ENCODE measurements around the gene DCANP1. TPM values are rescaled to one million over a fixed set of nuclear protein-coding genes. Genes with fewer than 3 reads are reported as not detected.

The DCANP1 gene
- total RNA-seq, 1 donor: not detected

DNA sequence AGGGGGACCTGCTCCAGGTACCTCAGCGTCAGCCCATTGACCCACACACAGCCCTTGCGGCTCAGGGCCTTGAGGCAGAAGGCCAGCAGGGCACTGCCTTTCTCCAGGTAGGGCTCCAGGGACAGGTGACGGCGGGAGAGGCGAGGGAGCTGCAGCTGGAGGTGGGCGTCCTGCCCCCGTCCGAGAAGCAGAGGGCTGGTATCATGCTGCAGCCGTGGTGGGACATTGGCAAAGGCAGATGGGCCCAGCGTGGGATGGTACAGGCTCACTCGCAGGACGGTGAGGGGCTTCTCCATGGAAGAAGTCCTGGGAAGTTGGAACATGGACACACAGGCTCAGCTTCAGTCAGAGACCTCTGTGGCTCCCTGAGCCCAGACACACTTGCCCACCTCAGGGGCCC, 2.5 kb upstream of the DCANP1 start:
- DNase-seq (ENCODE audit: insufficient read length, low spot score, missing footprints): no peak
- TF ChIP-seq, protein P1, sequence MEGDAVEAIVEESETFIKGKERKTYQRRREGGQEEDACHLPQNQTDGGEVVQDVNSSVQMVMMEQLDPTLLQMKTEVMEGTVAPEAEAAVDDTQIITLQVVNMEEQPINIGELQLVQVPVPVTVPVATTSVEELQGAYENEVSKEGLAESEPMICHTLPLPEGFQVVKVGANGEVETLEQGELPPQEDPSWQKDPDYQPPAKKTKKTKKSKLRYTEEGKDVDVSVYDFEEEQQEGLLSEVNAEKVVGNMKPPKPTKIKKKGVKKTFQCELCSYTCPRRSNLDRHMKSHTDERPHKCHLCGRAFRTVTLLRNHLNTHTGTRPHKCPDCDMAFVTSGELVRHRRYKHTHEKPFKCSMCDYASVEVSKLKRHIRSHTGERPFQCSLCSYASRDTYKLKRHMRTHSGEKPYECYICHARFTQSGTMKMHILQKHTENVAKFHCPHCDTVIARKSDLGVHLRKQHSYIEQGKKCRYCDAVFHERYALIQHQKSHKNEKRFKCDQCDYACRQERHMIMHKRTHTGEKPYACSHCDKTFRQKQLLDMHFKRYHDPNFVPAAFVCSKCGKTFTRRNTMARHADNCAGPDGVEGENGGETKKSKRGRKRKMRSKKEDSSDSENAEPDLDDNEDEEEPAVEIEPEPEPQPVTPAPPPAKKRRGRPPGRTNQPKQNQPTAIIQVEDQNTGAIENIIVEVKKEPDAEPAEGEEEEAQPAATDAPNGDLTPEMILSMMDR (IDR thresholded peaks at IDR 0.05; ENCODE audit: extremely low read depth, low read depth, low read length): no peak

DNA sequence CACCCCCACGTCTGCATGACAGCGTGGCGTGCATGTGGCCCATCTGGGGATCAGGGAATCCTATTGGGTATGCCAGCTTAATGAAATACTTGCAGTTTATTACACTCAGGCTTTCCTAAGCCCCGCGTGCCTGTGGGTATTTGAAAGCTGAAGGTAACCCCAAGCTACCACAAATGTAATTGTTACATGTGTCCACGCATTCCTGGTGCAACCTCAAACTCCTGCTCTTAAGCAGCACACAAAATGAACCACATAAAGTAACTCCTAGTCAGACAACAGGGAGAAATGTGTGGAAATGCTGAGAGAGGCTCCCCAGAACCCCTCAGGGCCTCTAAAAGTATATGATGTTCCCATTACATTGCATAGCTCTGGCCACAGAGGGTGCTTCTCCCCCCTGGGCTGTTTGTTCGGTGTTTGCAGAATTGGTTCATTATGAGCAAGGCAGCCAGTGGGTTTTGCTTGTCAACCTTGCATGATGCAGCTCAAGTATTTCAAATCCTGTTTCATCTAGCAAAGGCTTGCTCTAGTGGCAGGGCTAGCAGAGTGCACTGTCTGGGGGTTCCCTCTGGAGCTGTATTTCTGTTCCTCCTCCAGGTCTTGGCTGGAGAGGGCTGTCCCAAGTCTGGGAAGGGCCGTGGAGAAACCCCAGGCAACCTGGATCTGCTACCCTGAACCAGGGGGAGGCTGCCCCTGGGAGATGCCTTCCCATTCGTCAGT, 1.8 kb upstream of the DCANP1 start:
- Histone ChIP-seq H3K79me2 (ENCODE audit: insufficient read depth, low read length) (no peaks in the 10 kb centered on the region), H4K20me1 (ENCODE audit: insufficient read depth, low read length) (no peaks in the 10 kb centered on the region), H3K4me3 (ENCODE audit: insufficient read depth, low read length) (no peak overlapping the region), H3K4me1 (ENCODE audit: insufficient read depth, low read length) (peaks cover 6% of the 10 kb centered on the region), H3K9me3 (ENCODE audit: low read depth, low read length) (peaks cover 2% of the 10 kb centered on the region), H3K4me2 (ENCODE audit: insufficient read depth, low read length) (no peak overlapping the region), H3K36me3 (ENCODE audit: insufficient read depth, low read length) (no peaks in the 10 kb centered on the region), H2AFZ (ENCODE audit: low read length) (no peak overlapping the region), H3K27ac (ENCODE audit: low read depth, low read length) (no peak overlapping the region), H3K27me3 (ENCODE audit: insufficient read depth, low read length) (peaks cover 17% of the 10 kb centered on the region)
- no peak for DNase-seq (ENCODE audit: insufficient read length, low spot score, missing footprints)
- TF ChIP-seq, protein P1 (IDR thresholded peaks at IDR 0.05; ENCODE audit: extremely low read depth, low read depth, low read length): no peak

More for the DNA sequence above, 2.5 kb upstream of the DCANP1 start:
- H4K20me1 ChIP-seq (ENCODE audit: insufficient read depth, low read length): no peaks in the 10 kb centered on the region
- no peaks in the 10 kb centered on the region for H3K36me3 ChIP-seq (ENCODE audit: insufficient read depth, low read length)
- no peaks in the 10 kb centered on the region for H3K79me2 ChIP-seq (ENCODE audit: insufficient read depth, low read length)
- H3K27me3 ChIP-seq (ENCODE audit: insufficient read depth, low read length): peaks cover 17% of the 10 kb centered on the region
- H3K27ac ChIP-seq (ENCODE audit: low read depth, low read length): no peak overlapping the region
- peaks cover 6% of the 10 kb centered on the region for H3K4me1 ChIP-seq (ENCODE audit: insufficient read depth, low read length)
- H2AFZ ChIP-seq (ENCODE audit: low read length): no peak overlapping the region
- H3K4me2 ChIP-seq (ENCODE audit: insufficient read depth, low read length): no peak overlapping the region
- H3K4me3 ChIP-seq (ENCODE audit: insufficient read depth, low read length): no peak overlapping the region
- peaks cover 2% of the 10 kb centered on the region for H3K9me3 ChIP-seq (ENCODE audit: low read depth, low read length)

DNA sequence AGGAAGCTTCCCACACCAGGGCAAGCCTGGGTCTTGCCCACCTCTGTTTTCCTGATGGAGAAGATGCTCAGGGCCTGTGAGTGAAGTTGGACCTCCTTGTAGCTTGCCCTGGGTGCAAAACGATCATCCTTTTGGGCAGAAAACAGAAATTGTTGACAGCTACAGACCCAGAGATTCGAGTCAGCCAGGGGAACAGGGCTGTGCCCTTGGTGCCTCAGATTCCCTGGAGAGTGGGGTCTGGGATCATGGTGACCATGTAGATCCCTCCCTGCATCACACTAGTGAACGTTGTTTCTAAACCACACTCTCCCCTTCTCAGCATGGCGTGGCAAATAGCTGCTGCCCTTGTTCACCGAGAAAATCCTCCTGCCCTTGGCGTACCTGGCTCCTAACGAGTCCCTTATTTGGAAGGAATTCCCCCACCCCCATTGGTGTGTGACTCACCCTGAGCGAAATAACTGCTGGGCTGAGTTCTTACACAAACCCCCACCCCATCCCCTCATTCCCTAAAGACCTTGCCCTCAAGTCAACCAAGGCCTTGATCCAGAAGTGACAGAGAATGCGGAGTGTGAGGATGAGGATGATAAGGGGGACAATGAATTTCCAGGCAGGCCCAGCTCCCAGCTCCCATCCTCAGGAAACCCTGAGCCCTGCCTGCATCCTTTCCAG, 1.1 kb upstream of the DCANP1 start:
- H2AFZ ChIP-seq (ENCODE audit: low read length): no peak overlapping the region
- H3K9me3 ChIP-seq (ENCODE audit: low read depth, low read length): peaks cover 2% of the 10 kb centered on the region
- peak; percentile 38 for DNase-seq (ENCODE audit: insufficient read length, low spot score, missing footprints)
- no peaks in the 10 kb centered on the region for H3K36me3 ChIP-seq (ENCODE audit: insufficient read depth, low read length)
- no peak overlapping the region for H3K27ac ChIP-seq (ENCODE audit: low read depth, low read length)
- no peaks in the 10 kb centered on the region for H4K20me1 ChIP-seq (ENCODE audit: insufficient read depth, low read length)
- H3K4me2 ChIP-seq (ENCODE audit: insufficient read depth, low read length): no peak overlapping the region
- H3K4me3 ChIP-seq (ENCODE audit: insufficient read depth, low read length): no peak overlapping the region
- H3K27me3 ChIP-seq (ENCODE audit: insufficient read depth, low read length): peaks cover 17% of the 10 kb centered on the region
- no peaks in the 10 kb centered on the region for H3K79me2 ChIP-seq (ENCODE audit: insufficient read depth, low read length)
- TF ChIP-seq, protein P1 (IDR thresholded peaks at IDR 0.05; ENCODE audit: extremely low read depth, low read depth, low read length): no peak
- H3K4me1 ChIP-seq (ENCODE audit: insufficient read depth, low read length): peaks cover 6% of the 10 kb centered on the region

GRCh38 chr5:135446615-135447014, 533 bp downstream of the DCANP1 start:
- peaks cover 6% of the 10 kb centered on the region for H3K4me1 ChIP-seq (ENCODE audit: insufficient read depth, low read length)
- H3K27me3 ChIP-seq (ENCODE audit: insufficient read depth, low read length): peaks cover 17% of the 10 kb centered on the region
- H3K9me3 ChIP-seq (ENCODE audit: low read depth, low read length): peaks cover 2% of the 10 kb centered on the region
- no peak overlapping the region for H2AFZ ChIP-seq (ENCODE audit: low read length)
- H3K36me3 ChIP-seq (ENCODE audit: insufficient read depth, low read length): no peaks in the 10 kb centered on the region
- no peak for DNase-seq (ENCODE audit: insufficient read length, low spot score, missing footprints)
- H3K79me2 ChIP-seq (ENCODE audit: insufficient read depth, low read length): no peaks in the 10 kb centered on the region
- H3K4me2 ChIP-seq (ENCODE audit: insufficient read depth, low read length): no peak overlapping the region
- H3K27ac ChIP-seq (ENCODE audit: low read depth, low read length): no peak overlapping the region
- no peaks in the 10 kb centered on the region for H4K20me1 ChIP-seq (ENCODE audit: insufficient read depth, low read length)
- H3K4me3 ChIP-seq (ENCODE audit: insufficient read depth, low read length): no peak overlapping the region
- TF ChIP-seq, protein P1 (IDR thresholded peaks at IDR 0.05; ENCODE audit: extremely low read depth, low read depth, low read length): no peak

Measured in osteoblast (primary cell).